Measurements from ENCODE around the gene TTYH3.

The TTYH3 gene

DNA sequence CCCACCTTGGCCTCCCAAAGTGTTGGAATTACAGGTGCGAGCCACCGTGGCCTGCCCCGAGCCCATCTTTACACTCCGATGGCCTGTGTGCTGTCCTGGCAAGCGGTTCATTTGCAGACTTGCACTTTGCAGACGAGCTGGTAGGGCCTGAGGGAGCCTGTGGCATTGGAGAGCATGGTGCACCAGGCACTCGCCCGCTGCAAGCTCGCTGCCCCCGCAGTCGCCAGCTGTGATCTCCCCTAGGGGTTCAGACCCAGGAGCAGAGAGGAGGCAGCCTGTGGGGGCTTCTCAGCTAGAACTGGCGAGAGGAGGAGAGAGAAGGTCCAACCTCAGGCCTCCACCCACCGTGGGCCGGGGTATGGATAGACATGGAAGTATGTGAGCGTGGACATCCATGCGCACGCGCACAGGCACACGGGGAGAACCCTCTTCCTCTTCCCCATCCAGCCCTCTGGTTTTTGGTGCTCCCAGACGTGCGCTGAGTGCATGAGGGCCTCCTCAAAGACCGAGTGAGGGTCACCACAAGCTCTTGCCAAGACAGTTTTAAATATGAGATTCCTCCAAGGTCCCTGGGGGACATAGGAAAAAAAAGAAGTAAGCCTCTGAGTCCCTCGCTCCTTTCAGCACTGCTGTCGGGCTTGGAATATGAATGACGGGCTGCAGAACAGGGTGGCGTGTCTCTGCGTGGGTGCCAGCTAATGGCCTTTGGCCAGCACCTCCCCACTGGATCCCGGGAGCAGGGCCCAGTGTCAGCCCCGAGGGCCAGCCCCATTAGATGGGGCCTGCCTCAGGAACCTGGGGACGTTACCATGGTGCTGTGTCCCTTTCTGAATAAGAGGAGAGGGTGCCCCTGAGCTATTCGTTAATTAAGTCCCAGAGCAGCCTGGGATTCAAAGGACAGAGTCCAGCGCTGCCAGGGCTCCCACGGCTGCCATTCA lies 15.1 kb upstream of the TTYH3 start:
- no peak for DNase-seq (ENCODE audit: low read depth)

GRCh38 chr7:2617325-2617905 lies 14.4 kb upstream of the TTYH3 start:
- DNase-seq (ENCODE audit: low read depth), result no peak

GRCh38 chr7:2619116-2619515 lies 12.7 kb upstream of the TTYH3 start:
- no peak for DNase-seq (ENCODE audit: low read depth)

DNA sequence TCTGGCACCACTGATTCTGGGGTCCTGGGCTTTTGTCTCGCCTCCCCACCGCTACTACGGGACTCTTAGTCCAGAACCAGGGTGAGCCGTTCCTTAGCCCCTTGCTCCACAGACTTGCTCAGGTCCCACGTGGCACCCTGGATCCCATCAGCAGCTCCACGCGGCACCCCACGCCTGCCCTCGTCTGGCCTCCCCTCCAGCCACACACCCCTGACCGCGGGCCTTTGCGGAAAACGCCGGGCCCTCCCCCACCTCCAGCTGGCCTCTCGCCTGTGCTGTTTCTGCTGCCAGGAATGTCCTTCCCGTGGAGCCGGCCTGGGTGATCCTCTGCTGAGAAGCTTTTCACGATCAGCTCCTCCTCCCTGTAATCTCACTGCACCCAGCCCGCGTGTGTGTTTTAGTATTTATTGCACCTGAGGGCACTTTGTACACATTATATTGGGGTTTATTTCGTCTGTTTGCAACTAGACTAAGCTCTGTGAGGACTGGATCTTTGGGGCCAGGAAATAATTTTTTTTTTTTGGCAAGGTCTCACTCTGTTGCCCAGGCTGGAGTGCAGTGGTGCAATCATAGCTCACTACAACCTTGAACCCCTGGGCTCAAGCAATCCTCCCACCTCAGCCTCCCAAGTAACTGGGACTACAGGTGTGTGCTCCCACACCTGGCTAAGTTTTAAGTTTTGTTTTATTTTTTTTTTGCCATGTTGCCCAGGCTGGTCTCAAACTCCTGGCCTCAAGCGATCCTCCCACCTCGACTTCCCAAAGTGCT lies 10.5 kb upstream of the TTYH3 start:
- no peak for DNase-seq (ENCODE audit: low read depth)

DNA sequence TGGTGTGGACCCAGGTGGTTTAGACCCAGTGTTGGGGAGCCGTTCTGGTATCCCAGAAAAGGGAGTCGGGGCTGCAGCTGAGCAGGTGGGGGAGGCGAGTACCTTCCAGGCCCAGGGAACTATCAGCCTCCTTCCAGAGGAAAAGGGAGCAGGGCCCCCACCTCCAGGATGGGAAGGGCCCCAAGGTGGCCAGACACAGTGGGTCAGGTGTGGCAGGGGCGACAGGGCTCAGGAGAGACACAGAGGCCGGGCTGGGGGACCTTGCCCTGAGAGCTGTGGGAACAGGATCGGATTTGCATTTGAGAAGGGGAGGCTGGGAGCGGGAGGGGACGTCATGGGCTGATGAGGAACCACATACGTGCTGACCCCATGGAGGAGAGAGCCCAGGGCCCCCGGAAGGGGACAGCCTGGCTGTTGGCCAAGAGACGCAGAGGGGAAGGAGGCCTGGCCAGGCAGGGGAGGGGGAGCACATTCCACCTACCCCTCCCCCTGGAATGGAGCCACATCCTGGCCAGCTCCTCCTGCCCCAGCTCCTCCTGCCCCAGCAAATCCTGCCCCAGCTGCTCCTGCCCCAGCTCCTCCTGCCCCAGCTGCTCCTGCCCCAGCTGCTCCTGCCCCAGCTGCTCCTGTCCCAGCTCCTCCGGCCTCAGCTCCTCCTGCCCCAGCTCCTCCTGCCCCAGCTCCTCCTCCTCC lies 9.7 kb upstream of the TTYH3 start:
- no peak for DNase-seq (ENCODE audit: low read depth)

DNA sequence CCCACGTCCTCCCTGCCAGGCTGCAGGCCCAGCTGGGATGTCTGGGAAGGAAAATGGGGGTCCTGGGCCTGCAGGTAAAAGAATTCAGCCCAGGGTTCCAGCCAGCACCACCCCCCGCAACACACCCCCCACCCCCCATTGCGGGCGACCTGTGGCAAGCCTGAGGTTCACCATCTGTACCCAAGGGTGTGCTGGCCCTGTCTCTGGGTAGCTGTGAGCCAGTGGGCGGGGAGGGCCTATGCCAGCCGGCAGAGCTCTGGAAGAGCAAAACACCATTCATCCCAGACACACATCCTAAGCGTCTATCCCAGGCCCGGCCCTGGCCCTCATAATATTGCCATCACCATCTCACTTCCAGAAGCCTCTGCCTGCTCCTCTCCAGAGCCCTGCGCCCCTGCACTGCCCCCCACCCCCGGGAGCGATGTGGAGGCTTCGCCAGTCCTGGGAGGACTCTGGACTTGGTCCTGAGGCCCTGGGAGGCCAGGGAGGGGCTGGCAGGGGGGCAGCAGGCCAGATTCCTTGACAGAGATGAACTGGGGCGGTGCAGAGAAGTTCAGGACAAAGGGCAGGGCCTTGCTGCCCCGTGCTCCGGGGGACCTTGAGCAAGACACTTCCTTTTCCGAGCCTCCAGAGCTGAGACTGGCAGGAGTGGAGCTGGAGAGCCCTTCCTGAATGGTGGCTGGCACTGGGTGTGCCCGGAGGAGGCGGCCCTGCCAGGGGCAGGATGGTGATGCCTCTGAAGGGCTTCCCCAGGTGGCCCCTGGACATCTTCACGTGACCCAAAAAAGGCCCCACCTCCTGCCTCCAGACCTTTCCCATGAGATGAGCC lies 8.7 kb upstream of the TTYH3 start:
- no peak for DNase-seq (ENCODE audit: low read depth)

DNA sequence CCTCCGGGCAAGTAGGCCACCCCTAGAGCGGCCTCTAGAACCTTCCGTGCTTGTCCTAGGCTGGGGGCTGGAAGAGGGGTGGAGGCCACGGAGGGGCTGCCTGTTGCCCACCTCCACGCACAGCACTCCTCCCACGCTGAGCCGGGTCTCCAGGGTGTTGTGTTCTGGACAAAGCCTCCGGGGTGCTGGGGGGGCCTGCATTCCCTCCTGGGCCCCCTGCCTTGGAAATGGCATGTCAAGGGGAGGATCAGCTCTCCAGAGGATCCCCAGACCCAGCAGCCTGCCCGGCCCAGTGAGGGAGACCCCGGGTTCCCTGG lies 8.1 kb upstream of the TTYH3 start:
- no peak for DNase-seq (ENCODE audit: low read depth)

DNA sequence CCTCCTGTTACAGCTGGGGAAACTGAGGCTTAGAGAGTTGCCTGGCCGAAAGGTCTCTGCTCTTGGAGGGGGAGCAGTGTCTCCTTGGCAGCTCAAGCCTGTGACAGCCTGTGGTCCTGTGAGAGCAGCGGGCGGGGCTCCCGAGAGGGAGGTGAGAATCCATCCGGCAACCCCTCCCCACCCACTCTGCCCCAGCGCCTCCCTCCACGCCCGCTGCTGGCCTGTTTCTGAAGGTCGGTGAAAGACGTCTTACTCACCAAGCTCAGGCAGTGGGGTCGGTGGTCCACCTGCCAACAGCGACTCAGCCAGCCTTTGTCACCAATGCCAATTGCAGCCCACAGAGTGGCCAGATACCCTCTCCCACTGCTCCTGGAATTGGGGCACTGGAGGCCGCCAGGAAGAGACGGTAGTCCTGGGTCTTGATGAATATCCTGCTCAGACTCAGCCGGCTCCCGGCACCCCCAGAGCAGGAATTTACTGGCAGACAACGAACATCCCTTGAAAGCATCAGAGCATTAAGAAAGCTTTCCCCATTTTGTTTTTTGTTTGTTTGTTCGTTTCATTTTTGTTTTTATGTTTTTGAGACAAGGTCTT lies 7.4 kb upstream of the TTYH3 start:
- no peak for DNase-seq (ENCODE audit: low read depth)

- no peak for DNase-seq (ENCODE audit: low read depth)
Observed at GRCh38 chr7:2626498-2627117, 5.2 kb upstream of the TTYH3 start.

- DNase-seq (ENCODE audit: low read depth), result no peak
Observed at GRCh38 chr7:2627258-2628129, 4.3 kb upstream of the TTYH3 start.

GRCh38 chr7:2628130-2628482 lies 3.7 kb upstream of the TTYH3 start:
- no peak for DNase-seq (ENCODE audit: low read depth)

- no peak for DNase-seq (ENCODE audit: low read depth)
Observed at GRCh38 chr7:2628891-2629290, 2.9 kb upstream of the TTYH3 start.

- DNase-seq (ENCODE audit: low read depth), result no peak
Observed at GRCh38 chr7:2629746-2630681, 1.8 kb upstream of the TTYH3 start.

GRCh38 chr7:2632733-2633537 lies 1.1 kb downstream of the TTYH3 start:
- no peak for DNase-seq (ENCODE audit: low read depth)

- DNase-seq (ENCODE audit: low read depth), result no peak
Observed at GRCh38 chr7:2633538-2634266, 1.9 kb downstream of the TTYH3 start.

- DNase-seq (ENCODE audit: low read depth), result no peak
Observed at GRCh38 chr7:2634267-2635145, 2.7 kb downstream of the TTYH3 start.
